Measurements from ENCODE around the gene PTPRN2.

Gene PTPRN2

GRCh38 chr7:157773361-157773760, 814.3 kb downstream of the PTPRN2 start:
- H3K4me3 ChIP-seq (ENCODE audit: low read depth, low read length): no peak overlapping the region
- no peak for TF ChIP-seq CTCF (IDR thresholded peaks at IDR 0.05; ENCODE audit: borderline replicate concordance, insufficient read depth, low read depth, low read length)

GRCh38 chr7:157772486-157773130, 815.0 kb downstream of the PTPRN2 start:
- H3K4me3 ChIP-seq (ENCODE audit: low read depth, low read length): no peak overlapping the region
- no peak for TF ChIP-seq CTCF (IDR thresholded peaks at IDR 0.05; ENCODE audit: borderline replicate concordance, insufficient read depth, low read depth, low read length)

DNA sequence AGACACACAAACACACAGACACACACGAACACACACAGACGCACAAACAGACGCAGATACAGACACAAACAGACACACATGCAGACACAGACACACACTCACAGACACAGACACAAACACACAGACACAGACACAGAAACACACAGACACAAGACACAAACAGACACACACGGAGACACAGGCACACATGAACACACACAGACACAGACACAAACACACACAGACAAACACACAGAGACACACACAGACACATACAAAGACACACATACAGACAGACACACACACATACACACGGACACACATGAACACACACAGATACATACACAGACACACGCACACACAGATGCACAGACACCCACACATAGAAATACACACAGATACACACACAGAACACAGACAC, 815.9 kb downstream of the PTPRN2 start:
- TF ChIP-seq CTCF (IDR thresholded peaks at IDR 0.05; ENCODE audit: borderline replicate concordance, insufficient read depth, low read depth, low read length): no peak
- H3K4me3 ChIP-seq (ENCODE audit: low read depth, low read length): no peak overlapping the region

GRCh38 chr7:157770716-157771320, 816.8 kb downstream of the PTPRN2 start:
- TF ChIP-seq CTCF (IDR thresholded peaks at IDR 0.05; ENCODE audit: borderline replicate concordance, insufficient read depth, low read depth, low read length): no peak
- H3K4me3 ChIP-seq (ENCODE audit: low read depth, low read length): no peak overlapping the region

- H3K4me3 ChIP-seq (ENCODE audit: low read depth, low read length): no peak overlapping the region
- TF ChIP-seq CTCF (IDR thresholded peaks at IDR 0.05; ENCODE audit: borderline replicate concordance, insufficient read depth, low read depth, low read length): no peak
These were observed 818.0 kb downstream of the PTPRN2 start for GRCh38 chr7:157769526-157770215.

DNA sequence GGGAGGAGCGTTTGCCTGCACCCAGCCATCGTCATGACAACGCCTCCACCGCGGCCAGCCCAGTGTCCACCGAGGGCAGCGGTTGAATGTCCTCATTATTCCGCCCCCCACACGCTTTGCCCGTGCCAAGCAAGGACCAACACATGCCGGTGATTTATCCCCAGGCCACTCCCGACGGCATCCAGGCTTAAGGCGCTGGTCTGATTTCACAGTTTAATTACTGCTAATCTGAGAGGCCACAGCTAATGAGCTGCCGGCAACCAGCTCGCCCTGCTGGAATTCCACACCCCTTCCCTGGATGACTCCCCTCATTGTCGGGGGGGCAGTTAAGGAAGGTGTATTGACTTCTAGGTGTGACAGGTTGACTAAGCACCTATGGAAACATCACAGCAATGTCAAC, 818.5 kb downstream of the PTPRN2 start:
- no peak for TF ChIP-seq CTCF (IDR thresholded peaks at IDR 0.05; ENCODE audit: borderline replicate concordance, insufficient read depth, low read depth, low read length)
- H3K4me3 ChIP-seq (ENCODE audit: low read depth, low read length): no peak overlapping the region

- no peak for TF ChIP-seq CTCF (IDR thresholded peaks at IDR 0.05; ENCODE audit: borderline replicate concordance, insufficient read depth, low read depth, low read length)
- H3K4me3 ChIP-seq (ENCODE audit: low read depth, low read length): no peak overlapping the region
These were observed 819.4 kb downstream of the PTPRN2 start for GRCh38 chr7:157768198-157768597.
